A549 (cell line): Measurements from ENCODE around the gene ESR2.

Experiments used
- KDM1A ChIP-seq: fragments of 200-600 bp; sonication (generic); IDR thresholded peaks from 2 replicates; pipeline ENCODE4 v1.6.1; 2016; ENCODE audit warnings: low read depth, mild to moderate bottlenecking
- KDM5A ChIP-seq: fragments of 200-600 bp; sonication (generic); IDR thresholded peaks from 2 replicates; pipeline ENCODE4 v1.6.1; 2016; ENCODE audit warnings: antibody characterized with exemption, mild to moderate bottlenecking
- MAFK ChIP-seq: fragments of 450-650 bp; IDR thresholded peaks from 2 replicates; pipeline ENCODE4 v1.6.1; 2014; ENCODE audit not compliant: partially characterized antibody
- MAZ ChIP-seq: fragments of 150-350 bp; IDR thresholded peaks from 2 replicates; pipeline ENCODE4 v1.6.1; 2014; ENCODE audit warnings: antibody characterized with exemption, low read depth, low read length, borderline replicate concordance
- POLR2A ChIP-seq: IDR thresholded peaks from 2 replicates; pipeline ENCODE4 v1.6.1; 2012; ENCODE audit warnings: mild to moderate bottlenecking, low read length
- ZNF302 ChIP-seq: fragments of 250-450 bp; sonication (Bioruptor Pico); IDR thresholded peaks from 2 replicates; pipeline ENCODE4 v1.9.0; 2021; ENCODE audit warnings: inconsistent platforms, mild to moderate bottlenecking, moderate library complexity
- TF ChIP-seq, protein P1 (sequence below): fragments of >200 bp; sonication (Bioruptor Twin); formaldehyde crosslinking; IDR thresholded peaks from 3 replicates; pipeline ENCODE4 v1.5.1; 2016

DNA sequence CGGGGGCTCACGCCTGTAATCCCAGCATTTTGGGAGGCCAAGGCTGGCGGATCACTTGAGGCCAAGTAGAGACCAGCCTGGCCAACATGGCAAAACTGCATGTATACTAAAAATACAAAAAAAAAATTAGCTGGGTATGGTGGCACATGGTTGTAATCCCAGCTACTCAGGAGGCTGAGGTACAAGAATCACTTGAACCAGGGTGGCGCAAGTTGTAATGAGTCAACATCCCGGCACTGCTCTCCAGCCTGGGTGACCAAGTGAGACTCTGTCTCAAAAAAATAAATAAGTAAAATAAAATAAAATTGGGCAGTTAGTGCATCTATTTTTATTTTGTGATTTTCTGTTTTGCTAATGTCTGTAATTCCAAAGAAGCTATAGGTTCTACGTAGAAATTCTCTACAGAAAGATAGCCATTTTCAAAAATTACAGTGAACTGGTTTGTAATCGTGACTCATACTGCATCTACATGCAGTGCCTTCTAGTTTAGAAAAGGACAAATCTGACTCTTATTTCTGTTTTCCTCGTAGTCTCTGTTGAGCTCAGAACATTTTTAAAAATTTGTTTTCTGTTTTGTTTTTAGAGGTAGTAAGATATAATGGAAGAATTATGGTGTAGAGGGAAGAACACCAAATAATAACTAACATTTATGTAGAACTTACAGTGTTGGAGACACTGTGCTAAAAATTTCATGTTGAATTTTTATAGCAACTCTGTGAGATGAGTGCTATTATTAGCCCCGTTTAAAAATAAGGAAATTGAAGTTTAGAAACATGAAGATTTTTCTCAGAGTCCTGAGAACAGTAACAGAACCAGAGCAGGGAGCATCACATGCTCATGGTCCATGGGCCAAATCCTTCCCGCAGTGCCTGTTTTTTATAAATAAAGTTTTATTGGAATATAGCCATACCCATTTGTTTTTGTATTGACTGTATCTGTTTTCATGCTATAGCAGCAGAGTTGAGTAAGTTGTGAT is 240.2 kb downstream of the ESR2 start:
- TF ChIP-seq POLR2A (no peak), KDM5A (no peak), ZNF302 (CRISPR knock-in tag) (no peak), MAZ (no peak), MAFK (no peak), KDM1A (no peak)
- TF ChIP-seq, protein P1, sequence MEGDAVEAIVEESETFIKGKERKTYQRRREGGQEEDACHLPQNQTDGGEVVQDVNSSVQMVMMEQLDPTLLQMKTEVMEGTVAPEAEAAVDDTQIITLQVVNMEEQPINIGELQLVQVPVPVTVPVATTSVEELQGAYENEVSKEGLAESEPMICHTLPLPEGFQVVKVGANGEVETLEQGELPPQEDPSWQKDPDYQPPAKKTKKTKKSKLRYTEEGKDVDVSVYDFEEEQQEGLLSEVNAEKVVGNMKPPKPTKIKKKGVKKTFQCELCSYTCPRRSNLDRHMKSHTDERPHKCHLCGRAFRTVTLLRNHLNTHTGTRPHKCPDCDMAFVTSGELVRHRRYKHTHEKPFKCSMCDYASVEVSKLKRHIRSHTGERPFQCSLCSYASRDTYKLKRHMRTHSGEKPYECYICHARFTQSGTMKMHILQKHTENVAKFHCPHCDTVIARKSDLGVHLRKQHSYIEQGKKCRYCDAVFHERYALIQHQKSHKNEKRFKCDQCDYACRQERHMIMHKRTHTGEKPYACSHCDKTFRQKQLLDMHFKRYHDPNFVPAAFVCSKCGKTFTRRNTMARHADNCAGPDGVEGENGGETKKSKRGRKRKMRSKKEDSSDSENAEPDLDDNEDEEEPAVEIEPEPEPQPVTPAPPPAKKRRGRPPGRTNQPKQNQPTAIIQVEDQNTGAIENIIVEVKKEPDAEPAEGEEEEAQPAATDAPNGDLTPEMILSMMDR: no peak
